Measurements from ENCODE around the gene PTPRG.

- TF ChIP-seq EP300 (IDR thresholded peaks at IDR 0.05) (no peak), CTCF (IDR thresholded peaks at IDR 0.05) (no peak), POLR2AphosphoS5 (IDR thresholded peaks at IDR 0.05) (no peak), POLR2A (IDR thresholded peaks at IDR 0.05; ENCODE audit: low read depth) (no peak)
These were observed 135.9 kb downstream of the PTPRG start for GRCh38 chr3:61697301-61697700.

All from esophagus muscularis mucosa (tissue), 4 donors.